Activated CD4-positive, alpha-beta T cell treated with anti-CD3 and anti-CD28 coated beads for 4 hours (primary cell): Measurements from ENCODE around the gene GPRC5B.

ENCODE experiments used
- DNase-seq, 2 donors: peaks; one replicate each; pipeline ENCODE4 v3.0.0-alpha.2; 2020

GPRC5B gene

DNA sequence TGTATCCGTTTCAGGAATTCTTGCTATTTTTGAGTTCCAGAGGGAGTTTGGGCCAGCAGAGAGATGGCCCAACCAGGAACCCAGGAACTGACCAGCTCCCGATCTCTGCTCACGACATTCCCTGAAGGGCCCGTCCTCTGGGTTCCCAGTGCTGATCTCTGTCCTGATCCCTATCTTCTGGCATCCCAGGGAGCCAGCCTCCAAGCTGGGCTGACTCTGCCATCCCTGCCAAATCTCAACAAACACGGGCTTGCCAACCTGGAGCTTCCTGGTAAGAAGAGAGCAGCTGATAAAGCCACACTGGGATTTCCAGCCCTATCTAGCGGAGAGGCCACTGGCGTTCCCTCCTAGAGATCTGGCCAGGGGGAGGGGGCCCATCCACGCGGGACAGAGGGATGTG is 16.2 kb downstream of the GPRC5B start:
- DNase-seq = no peak

DNA sequence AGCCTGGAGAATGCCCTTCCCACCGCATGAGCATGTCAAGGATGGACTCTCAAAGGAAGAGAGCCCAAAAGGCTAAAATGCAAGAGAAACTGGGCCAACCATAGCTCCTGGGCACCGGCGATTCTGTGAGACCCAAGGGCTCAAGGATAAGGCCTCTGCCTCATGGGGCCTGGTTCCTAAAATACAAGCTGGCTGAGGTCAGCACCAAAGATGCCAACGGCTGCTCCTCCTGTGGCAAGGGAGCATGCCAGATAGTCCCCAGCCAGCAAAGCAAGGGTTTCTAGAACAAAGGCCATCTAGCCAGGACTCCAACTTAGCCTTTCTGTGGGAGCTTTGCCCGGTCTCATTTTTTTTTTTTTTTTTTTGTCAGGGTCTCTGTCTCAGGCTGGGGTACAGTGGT is 20.1 kb downstream of the GPRC5B start:
- no peak for DNase-seq

DNA sequence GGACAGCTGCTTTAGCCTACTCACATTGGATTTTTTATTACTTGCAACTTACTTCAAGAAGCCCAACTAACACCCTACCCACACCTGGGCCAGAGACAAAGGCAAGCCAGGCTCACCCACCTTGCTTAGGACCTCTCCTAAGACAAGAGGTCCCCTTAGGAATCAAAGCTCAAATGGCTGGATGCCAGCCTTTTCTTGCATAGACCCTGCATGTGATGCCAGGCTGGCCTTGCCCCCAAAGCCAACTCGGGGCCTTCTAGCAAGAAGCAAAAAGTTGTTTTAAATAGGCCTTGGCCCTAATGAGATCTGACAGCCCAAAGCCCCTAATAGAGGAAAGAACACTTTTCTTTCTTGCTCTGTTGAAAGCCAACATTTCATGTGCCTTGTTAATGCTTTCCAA is 20.7 kb downstream of the GPRC5B start:
- no peak for DNase-seq

DNA sequence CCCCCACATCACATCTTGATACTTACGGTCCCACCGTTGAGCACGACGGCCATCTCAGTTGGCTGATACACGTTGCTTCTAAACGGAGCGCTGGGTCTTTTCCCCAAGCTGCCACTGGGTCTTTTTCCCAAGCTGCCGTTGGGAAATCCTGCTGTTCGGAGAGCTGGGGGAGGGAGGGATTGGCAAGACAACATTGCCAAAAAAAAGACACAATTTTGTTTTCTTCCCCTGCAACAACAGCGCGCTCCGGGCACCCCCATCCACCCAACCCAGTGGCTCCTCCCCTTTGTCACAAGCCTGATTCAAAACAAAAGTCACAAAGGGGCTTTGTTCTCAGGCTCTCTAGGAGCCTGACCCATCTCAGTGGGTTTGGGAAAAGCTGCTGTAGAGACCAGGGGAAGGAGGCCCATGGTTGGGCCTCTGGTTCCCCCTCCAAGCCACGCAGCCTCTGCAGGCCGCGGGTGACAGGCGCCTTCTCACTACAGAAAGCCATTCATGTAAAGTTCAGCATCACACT is 22.8 kb downstream of the GPRC5B start:
- no peak for DNase-seq

DNA sequence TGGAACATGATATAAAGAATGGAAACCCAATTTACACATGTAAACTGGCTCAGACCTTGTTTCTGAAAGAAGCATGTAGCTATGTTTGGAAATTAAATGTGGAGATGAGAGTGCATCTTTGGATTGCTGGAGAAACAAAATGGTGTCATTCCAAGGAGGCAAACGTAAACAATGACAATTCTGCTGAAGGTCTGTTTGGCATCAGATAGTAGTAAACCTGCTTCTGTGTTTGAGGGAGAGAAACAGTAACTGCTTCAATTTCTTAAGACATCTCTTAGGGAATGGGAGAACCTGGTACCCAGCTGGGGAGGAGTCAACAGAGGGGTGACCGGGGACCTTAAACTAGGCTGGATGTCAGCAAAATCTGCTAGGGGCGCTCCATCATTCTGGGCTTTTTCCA is 23.5 kb downstream of the GPRC5B start:
- DNase-seq = no peak

DNA sequence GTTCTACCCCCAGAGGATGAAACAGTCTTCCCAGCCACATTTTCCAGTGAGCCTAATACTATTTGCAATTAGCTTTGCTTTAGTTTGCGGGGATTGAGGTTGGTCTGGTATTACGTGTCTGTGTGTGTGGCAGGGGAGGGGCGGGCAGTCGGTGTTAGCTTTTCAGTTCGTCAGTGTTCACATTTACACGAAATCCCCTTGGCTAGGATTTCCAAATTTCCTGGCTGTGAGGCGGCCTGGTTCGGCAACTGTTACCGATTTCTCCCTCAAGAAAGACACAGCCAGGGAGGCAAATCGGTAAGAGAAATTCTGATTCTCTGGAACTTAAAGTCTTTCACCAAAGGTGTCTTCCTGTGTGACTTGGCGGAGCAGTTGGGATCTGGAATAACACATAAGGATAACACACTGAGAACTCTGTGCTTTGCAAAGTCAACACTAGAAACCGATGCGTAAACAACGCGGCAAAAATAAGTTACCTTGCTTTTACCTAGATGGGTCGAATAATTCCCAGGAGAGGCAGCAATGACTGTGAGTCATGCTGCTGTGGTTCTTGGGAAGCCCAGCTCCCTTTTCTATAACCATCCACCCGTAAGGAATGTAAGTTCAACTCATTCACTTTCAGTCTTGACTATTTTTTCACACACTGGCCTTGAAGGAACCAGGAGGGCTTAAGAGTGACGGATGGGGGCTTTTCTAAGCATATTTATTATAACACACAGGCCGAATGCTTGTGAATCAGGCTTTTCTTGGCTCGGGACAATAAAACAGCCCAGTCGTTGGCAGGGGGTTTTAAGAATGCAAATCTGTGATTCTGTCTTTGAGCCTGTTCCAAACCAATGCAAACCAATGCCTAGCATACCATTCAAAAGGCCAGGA is 24.2 kb downstream of the GPRC5B start:
- no peak for DNase-seq

DNA sequence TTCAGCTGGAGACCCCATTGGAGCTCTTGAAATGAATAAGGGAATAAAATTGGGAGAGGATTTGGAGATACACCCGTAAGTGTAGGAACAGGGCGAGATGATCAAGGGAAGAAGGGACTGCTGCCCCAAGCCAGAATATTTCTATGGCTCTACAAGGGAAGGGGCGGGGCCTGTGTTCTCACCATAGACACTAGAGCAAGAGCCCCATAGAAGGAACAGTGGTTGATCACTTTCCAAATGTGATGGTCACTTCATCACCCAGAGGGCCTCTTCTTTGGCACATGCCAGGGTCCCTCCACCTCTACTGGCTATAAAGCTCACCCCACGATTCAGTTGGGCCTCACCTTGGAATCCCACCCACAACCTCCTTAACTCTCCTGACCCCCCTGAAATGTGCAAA is 25.0 kb downstream of the GPRC5B start:
- no peak for DNase-seq

DNA sequence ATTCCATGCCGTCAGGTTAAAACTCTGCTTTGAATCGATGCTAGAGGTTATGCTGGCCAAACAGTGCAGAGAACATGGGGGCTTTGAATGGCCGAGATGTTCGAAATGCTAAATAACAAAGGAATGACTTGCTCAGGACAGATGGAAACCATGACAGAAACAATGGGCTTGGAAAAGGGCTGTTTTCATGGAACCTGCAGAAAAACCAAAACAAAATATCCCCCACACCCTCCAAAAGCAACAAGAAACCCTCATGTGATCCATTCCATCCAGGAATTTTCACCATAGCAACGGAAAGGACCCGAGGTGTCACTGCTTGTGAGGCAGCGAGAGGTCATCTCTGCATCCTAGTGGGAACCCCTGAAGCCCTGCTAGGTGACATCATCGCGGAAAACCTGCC is 25.5 kb downstream of the GPRC5B start:
- no peak for DNase-seq

DNA sequence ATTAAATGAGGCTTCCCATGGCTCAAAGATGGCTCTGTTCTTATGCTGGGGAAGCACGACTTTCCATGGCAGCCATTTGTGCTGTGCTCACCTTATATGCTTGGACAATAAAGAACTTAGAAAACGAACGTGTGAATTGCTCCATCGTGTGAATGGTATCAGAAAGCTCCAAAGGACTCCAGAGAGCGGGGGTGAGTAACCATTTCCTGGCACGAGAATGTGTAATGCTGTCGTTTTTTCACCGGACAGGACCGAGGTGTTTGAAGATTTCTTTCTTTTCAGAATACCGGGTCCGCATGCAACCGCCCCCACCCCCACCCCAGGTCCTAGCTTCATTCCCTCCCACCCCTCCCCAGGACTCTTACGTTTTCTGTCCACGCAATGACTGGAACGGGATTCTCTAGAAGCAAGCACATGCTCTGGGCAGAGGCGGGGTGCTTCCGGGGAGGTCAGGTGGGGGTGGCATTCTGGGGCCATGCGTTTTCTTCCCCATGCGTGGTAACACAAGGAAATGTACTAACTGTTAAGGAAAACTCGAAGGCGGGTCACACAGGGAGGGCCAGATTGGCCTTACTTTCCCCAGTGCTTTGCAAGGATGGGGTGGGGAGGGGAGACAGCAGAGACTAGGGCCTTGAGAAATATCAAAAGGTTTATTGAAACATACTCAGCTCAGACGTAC is 26.2 kb downstream of the GPRC5B start:
- DNase-seq = no peak

DNA sequence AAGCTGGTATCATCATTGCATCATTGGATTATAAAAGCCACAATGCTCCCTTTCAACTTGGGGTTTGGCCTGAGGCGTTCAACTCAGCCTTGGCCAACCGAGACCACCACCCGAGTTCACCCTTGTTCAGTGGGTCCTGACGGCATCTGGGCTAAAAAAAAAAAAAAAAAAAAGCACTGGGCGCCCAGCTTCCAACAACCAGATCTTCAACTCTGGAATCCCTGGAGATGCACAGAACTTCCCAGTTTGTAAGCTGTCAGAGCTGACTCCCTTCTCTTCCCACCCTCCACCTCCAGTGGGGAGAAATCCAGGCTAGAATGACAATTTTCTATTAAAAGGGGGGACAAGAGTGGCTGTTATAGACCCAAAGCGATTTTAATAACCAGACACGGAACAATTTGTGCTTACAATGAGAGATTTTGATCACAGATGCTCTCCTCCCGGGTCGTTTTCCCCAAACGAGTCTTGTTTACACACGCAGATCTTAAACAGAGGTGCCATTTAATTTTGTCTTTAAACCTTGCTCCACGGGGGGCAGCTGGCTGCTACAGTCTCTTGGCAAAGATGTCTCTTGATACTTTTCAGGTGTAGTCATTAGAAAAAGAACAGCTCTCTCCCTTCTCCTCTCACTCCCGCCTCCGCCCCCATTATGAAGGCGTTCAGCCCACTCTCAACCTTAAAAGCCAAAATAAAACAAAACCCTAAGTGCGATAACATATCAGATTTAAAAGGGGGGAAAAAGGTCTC is 26.9 kb downstream of the GPRC5B start:
- DNase-seq = no peak

DNA sequence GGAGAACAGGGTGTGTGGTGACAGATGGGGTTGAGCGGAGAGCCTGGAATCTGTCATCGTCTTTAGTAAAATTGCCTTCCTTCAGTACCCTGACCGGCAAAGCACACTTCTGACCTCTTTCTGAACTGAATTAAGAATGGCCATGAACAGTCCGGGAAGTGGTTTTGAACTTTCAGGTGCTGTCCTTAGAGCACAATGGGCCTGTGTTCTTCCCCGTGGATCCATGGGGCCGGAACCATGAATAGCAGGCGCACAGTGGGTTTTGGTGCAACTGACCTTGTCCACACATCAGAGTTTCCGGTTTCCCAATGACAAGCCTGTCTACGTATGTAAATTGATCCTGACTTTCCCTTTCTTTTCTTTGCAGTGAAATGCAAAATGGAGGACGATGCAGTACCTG is 28.5 kb downstream of the GPRC5B start:
- no peak for DNase-seq

DNA sequence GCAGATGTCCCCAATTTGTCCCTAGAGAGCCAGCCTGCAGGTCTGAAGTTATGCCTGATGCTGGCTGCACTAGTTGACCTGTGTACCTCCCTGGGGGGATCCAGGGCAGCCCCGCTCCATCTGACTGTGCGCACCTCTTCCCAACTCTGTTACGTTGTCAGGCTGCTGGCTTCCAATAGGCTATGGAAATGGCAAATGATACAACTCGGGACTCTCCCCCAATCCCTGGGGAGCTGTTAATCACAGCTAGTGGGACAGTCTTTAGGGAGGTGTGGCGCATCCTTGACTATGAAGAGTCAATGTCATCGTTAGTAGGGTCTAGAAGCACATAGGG is 30.1 kb downstream of the GPRC5B start:
- no peak for DNase-seq

DNA sequence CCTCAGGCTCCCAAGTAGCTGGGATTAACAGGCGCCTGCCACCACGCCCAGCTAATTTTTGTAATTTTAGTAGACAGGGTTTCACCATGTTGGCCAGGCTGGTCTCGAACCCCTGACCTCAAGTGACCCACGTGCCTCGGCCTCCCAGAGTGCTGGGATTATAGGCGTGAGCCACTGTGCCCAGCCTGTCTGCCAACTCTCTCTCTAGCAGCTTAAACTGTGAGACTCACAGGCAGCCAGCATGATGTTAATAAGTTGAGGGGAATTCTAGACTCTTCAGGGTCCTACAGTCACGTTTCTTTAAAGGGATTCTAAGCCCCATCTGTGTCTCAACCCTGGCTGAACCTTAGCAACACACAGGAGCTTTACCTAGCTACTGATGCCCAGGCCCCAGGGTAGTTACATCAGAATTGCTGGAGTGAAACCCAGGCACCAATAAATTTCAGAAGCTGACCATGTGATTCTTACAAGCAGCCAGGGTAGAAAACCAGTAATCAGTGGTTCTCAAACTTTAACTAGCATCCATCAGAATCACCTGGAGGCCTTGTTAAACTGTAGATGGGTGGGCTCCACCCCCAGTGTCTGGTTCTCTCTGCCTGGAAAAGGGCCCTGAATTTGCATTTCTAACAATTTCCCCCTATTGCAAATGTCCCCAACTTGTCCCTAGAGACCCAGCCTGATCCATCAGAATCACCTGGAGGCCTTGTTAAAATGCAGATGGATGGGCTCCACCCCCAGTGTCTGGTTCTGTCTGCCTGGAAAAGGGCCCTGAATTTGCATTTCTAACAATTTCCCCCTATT is 30.7 kb downstream of the GPRC5B start:
- no peak for DNase-seq

DNA sequence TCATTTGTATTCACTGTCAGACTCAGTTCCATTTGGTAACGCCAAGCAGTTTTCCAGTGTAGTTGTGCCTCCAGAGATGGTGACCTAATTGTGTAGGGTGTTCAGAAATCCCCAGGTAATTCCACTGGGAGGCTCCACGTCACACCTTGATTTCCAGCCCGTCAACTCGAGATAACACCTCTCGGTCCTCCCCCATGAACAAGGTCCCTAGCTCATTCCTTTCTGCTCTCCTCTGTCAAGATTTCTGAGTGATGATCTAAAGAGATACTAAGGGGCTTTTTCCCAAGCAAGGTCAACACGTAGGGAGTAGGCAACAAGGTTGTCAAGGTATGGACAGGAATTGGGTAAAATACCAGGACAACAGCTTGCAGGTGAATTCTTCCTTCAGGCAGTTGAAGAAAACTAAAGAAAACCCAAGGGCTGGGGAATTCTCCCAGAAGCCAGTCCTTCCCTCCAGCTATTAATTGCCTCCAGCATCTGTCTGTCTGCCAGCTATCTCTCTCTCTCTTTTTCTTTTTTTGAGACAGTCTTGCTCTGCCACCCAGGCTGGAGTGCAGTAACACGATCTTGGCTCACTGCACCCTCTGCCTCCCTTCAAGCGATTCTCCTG is 31.4 kb downstream of the GPRC5B start:
- no peak for DNase-seq

DNA sequence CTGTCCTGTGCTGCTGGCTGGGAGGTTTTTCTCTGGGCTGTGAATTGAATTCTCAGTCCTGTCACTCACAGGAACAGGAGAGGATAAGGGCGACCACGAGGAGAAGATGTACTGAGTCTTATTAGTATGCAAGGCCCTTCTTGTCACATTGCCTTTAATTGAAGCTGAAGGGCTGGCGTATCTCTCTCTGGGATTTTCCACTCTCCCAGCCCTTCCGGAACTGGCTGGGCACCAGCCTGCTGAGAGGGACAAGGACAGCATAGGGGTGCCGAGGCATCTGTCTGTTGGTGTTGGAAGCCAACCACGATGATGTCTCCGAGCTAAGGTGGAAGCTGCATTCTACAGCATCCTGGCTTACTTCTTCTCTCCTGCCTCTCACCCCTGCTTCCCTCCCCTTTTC is 33.2 kb downstream of the GPRC5B start:
- no peak for DNase-seq

DNA sequence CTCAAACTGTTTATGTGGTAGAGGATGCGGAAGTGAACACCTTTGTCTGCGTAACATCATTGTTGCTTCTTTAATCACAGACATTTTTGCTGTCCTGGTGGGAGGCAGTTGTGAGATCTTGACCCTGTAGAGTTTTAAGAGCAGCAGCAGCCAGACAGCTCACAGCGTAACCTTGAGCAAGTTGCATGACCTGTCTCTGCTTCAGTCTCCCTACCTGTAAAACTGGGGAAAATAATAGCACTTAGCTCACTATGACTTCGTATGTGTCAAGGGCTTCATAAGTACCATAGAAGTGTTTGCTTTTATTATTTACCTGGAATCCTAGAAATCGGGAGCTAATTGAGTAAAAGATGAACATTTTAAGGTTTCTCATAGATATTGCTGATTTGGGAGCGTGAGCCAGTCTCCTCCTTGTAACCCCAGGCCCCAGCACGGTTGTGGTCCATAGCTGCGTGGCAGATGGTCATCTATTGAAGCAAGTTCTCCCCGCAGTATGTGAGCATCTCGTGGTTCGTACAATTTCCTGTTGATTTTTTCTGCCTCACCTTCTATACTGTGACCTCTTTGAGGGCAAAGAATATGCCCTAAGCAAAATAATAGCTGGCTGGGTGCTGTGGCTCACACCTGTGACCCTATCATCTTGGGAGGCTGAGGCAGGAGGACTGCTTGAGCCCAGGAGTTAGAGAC is 34.4 kb downstream of the GPRC5B start:
- DNase-seq = no peak

DNA sequence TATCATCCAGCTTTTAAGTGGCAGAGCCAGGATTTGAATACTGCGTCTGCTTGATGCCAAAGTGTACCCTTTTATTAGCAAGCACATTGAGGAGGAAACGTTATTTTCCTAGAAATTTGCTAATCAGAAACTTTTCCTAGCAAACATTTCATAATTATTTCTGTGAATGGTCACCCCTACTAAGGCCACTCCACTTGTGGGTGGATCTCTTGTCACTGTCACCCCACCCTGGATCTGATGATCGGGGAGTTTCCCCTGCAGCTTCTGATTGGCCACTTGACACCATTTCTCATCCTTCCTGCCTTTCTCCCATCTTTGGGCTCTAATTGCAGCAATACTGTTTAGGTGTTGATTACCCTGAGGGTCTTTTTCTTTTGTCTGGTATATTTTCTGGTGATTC is 35.9 kb downstream of the GPRC5B start:
- no peak for DNase-seq

DNA sequence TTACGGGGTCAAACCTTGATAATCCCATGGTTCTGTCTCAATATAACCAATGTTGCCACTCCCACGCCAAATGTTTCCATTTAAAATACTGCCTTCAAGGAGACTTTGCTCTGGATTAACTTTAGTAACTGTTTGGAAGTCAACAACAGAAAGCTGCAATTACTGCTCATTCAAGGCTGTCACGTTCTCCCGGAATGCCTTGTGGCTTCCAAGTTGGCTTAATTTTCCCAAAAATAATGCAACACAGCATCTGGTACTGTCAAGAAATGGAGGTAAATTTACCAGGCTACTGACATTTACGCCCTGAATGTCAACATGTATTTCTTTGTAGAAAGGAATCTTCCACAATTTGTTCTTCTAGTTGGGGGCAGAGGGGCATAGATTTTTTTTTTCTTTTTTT is 38.2 kb downstream of the GPRC5B start:
- no peak for DNase-seq

DNA sequence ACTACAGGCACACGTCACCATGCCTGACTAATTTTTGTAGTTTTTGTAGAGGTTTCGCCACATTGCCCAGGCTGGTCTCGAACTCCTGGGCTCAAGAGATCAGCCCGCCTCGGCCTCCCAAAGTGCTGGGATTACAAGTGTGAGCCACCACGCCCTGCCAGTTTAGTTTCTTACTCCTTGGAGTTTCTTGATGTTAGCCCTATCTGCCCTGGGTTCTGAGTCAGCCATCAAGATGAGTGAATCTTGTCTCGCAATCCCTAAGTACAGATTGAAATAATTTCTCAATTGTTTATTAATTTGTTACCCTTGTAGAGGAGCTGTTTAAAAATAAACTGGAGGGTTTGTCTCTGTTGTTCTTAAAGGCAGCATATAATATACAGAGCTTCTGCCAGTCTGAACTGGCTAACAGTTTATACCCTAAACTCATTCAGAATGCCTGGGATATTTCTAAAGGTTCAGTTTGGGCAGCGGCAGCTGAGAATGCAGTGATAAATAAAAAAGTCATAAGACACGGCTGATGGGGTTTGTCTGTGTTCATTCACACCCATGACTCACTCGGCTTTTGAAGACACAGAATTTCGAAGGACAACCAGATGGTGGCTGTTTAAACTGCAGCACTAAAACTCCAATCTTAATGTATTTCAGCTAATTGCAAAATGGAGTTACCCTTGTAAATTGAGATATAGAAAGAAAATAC is 39.6 kb downstream of the GPRC5B start:
- DNase-seq = no peak

DNA sequence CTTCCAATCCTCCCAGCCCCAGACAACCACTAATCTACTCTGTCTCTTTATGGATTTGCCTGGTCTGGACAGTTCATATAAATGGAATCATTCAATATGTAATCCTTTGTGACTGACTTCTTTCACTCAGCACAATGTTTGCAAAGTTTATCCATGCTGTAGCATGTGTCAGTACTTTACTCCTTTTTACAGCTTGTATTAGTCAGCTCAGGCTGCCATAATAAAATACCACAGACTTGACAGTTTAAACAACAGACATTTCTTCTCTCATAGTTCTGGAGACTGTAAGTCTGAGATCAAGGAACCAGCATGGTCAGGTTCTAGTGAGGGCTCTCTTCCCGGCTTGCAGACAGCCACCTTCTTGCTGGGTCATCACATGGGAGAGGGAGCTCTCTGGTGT is 41.3 kb downstream of the GPRC5B start:
- no peak for DNase-seq
